Measurements from ENCODE around the gene HMCN1.

Gene HMCN1

GRCh38 chr1:186044079-186044685 is 310.0 kb downstream of the HMCN1 start:
- no peak for DNase-seq (ENCODE audit: low read depth)
- TF ChIP-seq MAX (IDR thresholded peaks at IDR 0.05; ENCODE audit: low read depth, low read length) (no peak), CTCF (IDR thresholded peaks at IDR 0.05; ENCODE audit: low read depth, low read length) (no peak), MYC (IDR thresholded peaks at IDR 0.05; ENCODE audit: low read depth, low read length) (no peak), POLR2A (IDR thresholded peaks at IDR 0.05; ENCODE audit: extremely low read depth, insufficient read length) (no peak)
- H3K4me3 ChIP-seq (ENCODE audit: low read depth, low read length) = no peak overlapping the region

GRCh38 chr1:186046437-186047211 is 312.4 kb downstream of the HMCN1 start:
- no peak for TF ChIP-seq MYC (IDR thresholded peaks at IDR 0.05; ENCODE audit: low read depth, low read length)
- no peak overlapping the region for H3K4me3 ChIP-seq (ENCODE audit: low read depth, low read length)
- no peak for DNase-seq (ENCODE audit: low read depth)

GRCh38 chr1:186050360-186050759 is 316.2 kb downstream of the HMCN1 start:
- no peak for TF ChIP-seq MYC (IDR thresholded peaks at IDR 0.05; ENCODE audit: low read depth, low read length)
- no peak for TF ChIP-seq POLR2A (IDR thresholded peaks at IDR 0.05; ENCODE audit: extremely low read depth, insufficient read length)
- no peak for TF ChIP-seq CTCF (IDR thresholded peaks at IDR 0.05; ENCODE audit: low read depth, low read length)
- TF ChIP-seq MAX (IDR thresholded peaks at IDR 0.05; ENCODE audit: low read depth, low read length) = no peak
- no peak for DNase-seq (ENCODE audit: low read depth)

GRCh38 chr1:186054003-186054402 is 319.8 kb downstream of the HMCN1 start:
- no peak for TF ChIP-seq MAX (IDR thresholded peaks at IDR 0.05; ENCODE audit: low read depth, low read length)
- TF ChIP-seq CTCF (IDR thresholded peaks at IDR 0.05; ENCODE audit: low read depth, low read length) = no peak
- no peak for TF ChIP-seq MYC (IDR thresholded peaks at IDR 0.05; ENCODE audit: low read depth, low read length)
- TF ChIP-seq POLR2A (IDR thresholded peaks at IDR 0.05; ENCODE audit: extremely low read depth, insufficient read length) = no peak
- no peak overlapping the region for H3K4me3 ChIP-seq (ENCODE audit: low read depth, low read length)
- DNase-seq (ENCODE audit: low read depth) = no peak

More at GRCh38 chr1:186050360-186050759, 316.2 kb downstream of the HMCN1 start:
- H3K4me3 ChIP-seq (ENCODE audit: low read depth, low read length) = no peak overlapping the region

GRCh38 chr1:186054932-186055331 is 320.7 kb downstream of the HMCN1 start:
- TF ChIP-seq MAX (IDR thresholded peaks at IDR 0.05; ENCODE audit: low read depth, low read length) = no peak
- no peak for TF ChIP-seq MYC (IDR thresholded peaks at IDR 0.05; ENCODE audit: low read depth, low read length)
- no peak for TF ChIP-seq CTCF (IDR thresholded peaks at IDR 0.05; ENCODE audit: low read depth, low read length)
- no peak overlapping the region for H3K4me3 ChIP-seq (ENCODE audit: low read depth, low read length)
- DNase-seq (ENCODE audit: low read depth) = no peak

GRCh38 chr1:186055846-186056245 is 321.7 kb downstream of the HMCN1 start:
- H3K4me3 ChIP-seq (ENCODE audit: low read depth, low read length) = no peak overlapping the region
- no peak for TF ChIP-seq MYC (IDR thresholded peaks at IDR 0.05; ENCODE audit: low read depth, low read length)
- no peak for TF ChIP-seq MAX (IDR thresholded peaks at IDR 0.05; ENCODE audit: low read depth, low read length)
- no peak for DNase-seq (ENCODE audit: low read depth)
